PC-9 (cell line): Measurements from ENCODE around the gene FARP1.

Source experiments
- CTCF ChIP-seq: fragments of 200-600 bp; sonication (generic); conservative IDR thresholded peaks from 2 replicates; pipeline ENCODE4 v1.6.1; 2017; ENCODE audit warnings: mixed run types, antibody characterized with exemption, mild to moderate bottlenecking, moderate library complexity
- EZH2 ChIP-seq: fragments of 200-600 bp; sonication (generic); IDR thresholded peaks from 2 replicates; pipeline ENCODE4 v1.8.0; 2017; ENCODE audit warnings: antibody characterized with exemption, low read depth

GRCh38 chr13:98358937-98359336, 216.0 kb downstream of the FARP1 start:
- no peak for TF ChIP-seq CTCF
- TF ChIP-seq EZH2 = no peak
